Keratinocyte (primary cell): ENCODE results near the gene ATRX. TPM values are rescaled to one million over a fixed set of nuclear protein-coding genes. Genes with fewer than 3 reads are reported as not detected.

Source experiments
- DNase-seq: peaks from one replicate; pipeline ENCODE4 v3.0.0-alpha.2; 2011; ENCODE audit warnings: low read depth, missing footprints, low spot score
- FAIRE-seq: peaks from 2 replicates; lab custom pipeline; 2011; peaks lifted over from hg19 to GRCh38; lab: Jason Lieb, UNC
- H2AFZ ChIP-seq: 2 replicates; pipeline ENCODE4 v1.6.0; 2012; ENCODE audit warnings: low read length, control low read depth, inconsistent platforms; ENCODE audit not compliant: control insufficient read depth
- H3K27ac ChIP-seq: 2 replicates; pipeline ENCODE4 v1.5.1; 2011; ENCODE audit warnings: low read length; ENCODE audit not compliant: control insufficient read depth, insufficient read depth
- H3K27me3 ChIP-seq: 3 replicates; pipeline ENCODE4 v1.6.0; 2011; ENCODE audit warnings: low read length; ENCODE audit not compliant: control insufficient read depth, insufficient read depth; ENCODE audit errors: extremely low read depth
- H3K36me3 ChIP-seq, 2 experiments: 2 replicates in 1 of 2; 3 replicates in 1 of 2; pipeline ENCODE4 v1.5.1; 2011; ENCODE audit warnings: low read length in 2 of 2, mild to moderate bottlenecking in 1 of 2; ENCODE audit not compliant: control insufficient read depth in 2 of 2, insufficient read depth in 2 of 2; ENCODE audit errors: extremely low read depth in 1 of 2
- H3K4me1 ChIP-seq: 3 replicates; pipeline ENCODE4 v1.5.1; 2011; ENCODE audit warnings: low read length; ENCODE audit not compliant: control insufficient read depth, insufficient read depth; ENCODE audit errors: extremely low read depth
- H3K4me2 ChIP-seq: 3 replicates; pipeline ENCODE4 v1.6.0; 2011; ENCODE audit warnings: low read depth, low read length; ENCODE audit not compliant: control insufficient read depth, insufficient read depth; ENCODE audit errors: extremely low read depth
- H3K4me3 ChIP-seq, 3 experiments: fragments of 200-600 bp in 1 of 3; sonication (generic) in 1 of 3; 2 replicates in 2 of 3; 3 replicates in 1 of 3; pipeline ENCODE4 v1.5.1; 2011 to 2016; ENCODE audit warnings: low read length in 3 of 3, mild to moderate bottlenecking in 3 of 3, control low read depth in 2 of 3, inconsistent platforms in 1 of 3, low read depth in 1 of 3, mixed read lengths in 1 of 3, mixed run types in 1 of 3, moderate library complexity in 1 of 3; ENCODE audit not compliant: control insufficient read depth in 2 of 3, insufficient read depth in 2 of 3; ENCODE audit errors: extremely low read depth in 1 of 3
- H3K79me2 ChIP-seq: 2 replicates; pipeline ENCODE4 v1.6.0; 2012; ENCODE audit warnings: low read length; ENCODE audit not compliant: control insufficient read depth, insufficient read depth
- H3K9ac ChIP-seq: 3 replicates; pipeline ENCODE4 v1.6.0; 2011; ENCODE audit warnings: low read length; ENCODE audit not compliant: control insufficient read depth, insufficient read depth; ENCODE audit errors: extremely low read depth
- H3K9me1 ChIP-seq: 3 replicates; pipeline ENCODE4 v1.6.0; 2011; ENCODE audit warnings: low read length; ENCODE audit not compliant: control insufficient read depth, insufficient read depth; ENCODE audit errors: extremely low read depth
- H3K9me3 ChIP-seq: 2 replicates; pipeline ENCODE4 v1.5.1; 2012; ENCODE audit warnings: low read depth, low read length; ENCODE audit not compliant: control insufficient read depth
- H4K20me1 ChIP-seq: 3 replicates; pipeline ENCODE4 v1.6.0; 2011; ENCODE audit warnings: low read length; ENCODE audit not compliant: control insufficient read depth, insufficient read depth; ENCODE audit errors: extremely low read depth
- CTCF ChIP-seq, 3 experiments: IDR thresholded peaks in 1 of 3; conservative IDR thresholded peaks in 1 of 3; optimal IDR thresholded peaks in 1 of 3; 2 replicates in 2 of 3; 3 replicates in 1 of 3; pipeline versions ENCODE3 to v1.5.1; 2011; ENCODE audit warnings: low read length in 3 of 3, mild to moderate bottlenecking in 3 of 3, moderate library complexity in 2 of 3, control low read depth in 1 of 3, inconsistent platforms in 1 of 3; ENCODE audit not compliant: insufficient read depth in 2 of 3; ENCODE audit errors: extremely low read depth in 1 of 3
- EZH2 ChIP-seq: IDR thresholded peaks from one replicate; pipeline ENCODE4 v1.6.1; 2012; ENCODE audit warnings: inconsistent platforms, mild to moderate bottlenecking, low read length, moderate library complexity
- dilution Hi-C: fragments of 300-500 bp; cut with MboI; formaldehyde crosslinking; loops from one replicate; pipeline ENCODE4 v1.7.0; 2020; ENCODE audit warnings: low sequenced_read_pairs; ENCODE audit not compliant: extremely low pct_ligation_motif_present
- polyA plus RNA-seq, 5 experiments: library from polyadenylated mRNA; depleted of rRNA in 3 of 5; stranded (reverse) in 3 of 5; stranded (forward) in 1 of 5; unstranded in 1 of 5; fragments of >200 nt; gene quantifications; 1 replicate in 1 of 5; 2 replicates in 3 of 5; 3 replicates in 1 of 5; pipeline versions ENCODE4 v1.2.1 to v1.2.3, GENCODE V29; 2011 to 2012; ENCODE audit warnings: missing spikeins in 2 of 5, low read depth in 1 of 5, low replicate concordance in 1 of 5

The ATRX gene
- polyA plus RNA-seq, 1 donor (not counting 4 experiments of a cell fraction or from before 2014, with no cell fraction given), result 31.3 TPM

GRCh38 chrX:77635373-77635772 lies 150.6 kb downstream of the ATRX start:
- H3K4me3 ChIP-seq, result no peak overlapping the region
- no peaks in the 10 kb centered on the region for H3K9me3 ChIP-seq
- H3K79me2 ChIP-seq, result no peaks in the 10 kb centered on the region
- H3K4me1 ChIP-seq, result no peaks in the 10 kb centered on the region
- TF ChIP-seq EZH2 (no peak), CTCF (optimal IDR thresholded peaks at IDR 0.05 in 1 of 3, IDR thresholded peaks at IDR 0.05 in 1 of 3, conservative IDR thresholded peaks at IDR 0.05 in 1 of 3; ENCODE audit: extremely low read depth in 1 of 3, insufficient read depth in 2 of 3, low read length in 3 of 3) (no peak)
- dilution Hi-C loops, result no loop called here
- no peak overlapping the region for H2AFZ ChIP-seq
- H4K20me1 ChIP-seq, result no peaks in the 10 kb centered on the region
- FAIRE-seq, result no peak
- no peak overlapping the region for H3K4me2 ChIP-seq
- no peak overlapping the region for H3K27ac ChIP-seq
- H3K9me1 ChIP-seq, result no peaks in the 10 kb centered on the region
- H3K9ac ChIP-seq, result no peak overlapping the region
- H3K36me3 ChIP-seq, result no peaks in the 10 kb centered on the region
- no peak for DNase-seq
- H3K27me3 ChIP-seq, result no peaks in the 10 kb centered on the region

- Histone ChIP-seq H3K36me3 (no peaks in the 10 kb centered on the region), H3K9ac (no peak overlapping the region), H3K9me3 (no peaks in the 10 kb centered on the region), H3K79me2 (peaks cover 2% of the 10 kb centered on the region), H2AFZ (no peak overlapping the region), H3K27ac (no peak overlapping the region), H3K4me3 (no peak overlapping the region), H3K4me2 (no peak overlapping the region), H3K27me3 (no peaks in the 10 kb centered on the region), H3K4me1 (no peaks in the 10 kb centered on the region), H4K20me1 (no peaks in the 10 kb centered on the region), H3K9me1 (no peaks in the 10 kb centered on the region)
- no peak for DNase-seq
- TF ChIP-seq CTCF (optimal IDR thresholded peaks at IDR 0.05 in 1 of 3, IDR thresholded peaks at IDR 0.05 in 1 of 3, conservative IDR thresholded peaks at IDR 0.05 in 1 of 3; ENCODE audit: extremely low read depth in 1 of 3, insufficient read depth in 2 of 3, low read length in 3 of 3) (no peak), EZH2 (no peak)
- dilution Hi-C loops, result no loop called here
- no peak for FAIRE-seq
Observed at GRCh38 chrX:77628294-77629025, 157.6 kb downstream of the ATRX start.
